Esophagus muscularis mucosa (tissue), 4 donors: ENCODE measurements around the gene NFATC3. TPM values are rescaled to one million over a fixed set of nuclear protein-coding genes. Genes with fewer than 3 reads are reported as not detected.

Source experiments
- DNase-seq: peaks from one replicate; pipeline ENCODE4 v3.0.0-alpha.2; 2017; ENCODE audit errors: extremely low spot score
- H3K27ac ChIP-seq, 4 donors: fragments of 200-600 bp; sonication (generic); replicated peaks in 1 of 4; 1 replicate in 3 of 4; 2 replicates in 1 of 4; pipeline ENCODE4 v1.5.1; 2016 to 2019; ENCODE audit warnings: mild to moderate bottlenecking in 1 of 4
- H3K27me3 ChIP-seq, 4 donors: fragments of 200-600 bp; sonication (generic); one replicate each; pipeline versions ENCODE4 v1.5.1 to v1.6.0; 2016 to 2019
- H3K36me3 ChIP-seq, 4 donors: fragments of 200-600 bp; sonication (generic); one replicate each; pipeline ENCODE4 v1.5.1; 2016 to 2019
- H3K4me1 ChIP-seq, 4 donors: fragments of 200-600 bp; sonication (generic); one replicate each; pipeline ENCODE4 v1.5.1; 2016 to 2019
- H3K4me3 ChIP-seq, 4 donors: fragments of 200-600 bp; sonication (generic); 1 replicate in 2 of 4; 2 replicates in 2 of 4; pipeline ENCODE4 v1.5.1; 2016 to 2019; ENCODE audit warnings: mild to moderate bottlenecking in 4 of 4, moderate library complexity in 1 of 4
- H3K9me3 ChIP-seq, 4 donors: fragments of 200-600 bp; sonication (generic); 1 replicate in 3 of 4; 2 replicates in 1 of 4; pipeline ENCODE4 v1.5.1; 2016 to 2019
- EP300 ChIP-seq: sonication (generic); formaldehyde crosslinking; IDR thresholded peaks from one replicate; pipeline ENCODE4 v1.6.1; 2017; ENCODE audit warnings: antibody characterized with exemption
- POLR2A ChIP-seq: fragments of 450-650 bp; IDR thresholded peaks from one replicate; pipeline ENCODE4 v1.6.1; 2017; ENCODE audit warnings: antibody characterized with exemption, moderate library complexity, mild to moderate bottlenecking, low read depth
- POLR2AphosphoS5 ChIP-seq, 2 donors: sonication (generic); formaldehyde crosslinking; IDR thresholded peaks; one replicate each; pipeline ENCODE4 v1.6.1; 2017; ENCODE audit warnings: antibody characterized with exemption in 2 of 2
- WGBS: methylation state at CpG from one replicate; pipeline ENCODE4 v1.1.5; 2018; 5-methylcytosine and 5-hydroxymethylcytosine counted together
- intact Hi-C: fragments of 100-400 bp; cut with DNase I; formaldehyde crosslinking; loops from one replicate; pipeline ENCODE4 v1.15.1; 2023
- total RNA-seq, 4 donors: library from RNA; depleted of rRNA; stranded (reverse); fragments of >200 nt; gene quantifications; one replicate each; pipeline versions ENCODE4 v1.1.0 to v1.2.1, GENCODE V29; 2016
- TF ChIP-seq, protein P1 (sequence below), 3 experiments: fragments of 200-600 bp in 2 of 3; fragments of 450-650 bp in 1 of 3; sonication (generic) in 2 of 3; IDR thresholded peaks; one replicate each; pipeline ENCODE4 v1.5.1; 2017 to 2019; ENCODE audit warnings: antibody characterized with exemption in 3 of 3, mild to moderate bottlenecking in 2 of 3, moderate library complexity in 1 of 3

Gene NFATC3
- total RNA-seq, 4 donors from 2014 or later: 44.6 to 56.8 (median 50.8) TPM

DNA sequence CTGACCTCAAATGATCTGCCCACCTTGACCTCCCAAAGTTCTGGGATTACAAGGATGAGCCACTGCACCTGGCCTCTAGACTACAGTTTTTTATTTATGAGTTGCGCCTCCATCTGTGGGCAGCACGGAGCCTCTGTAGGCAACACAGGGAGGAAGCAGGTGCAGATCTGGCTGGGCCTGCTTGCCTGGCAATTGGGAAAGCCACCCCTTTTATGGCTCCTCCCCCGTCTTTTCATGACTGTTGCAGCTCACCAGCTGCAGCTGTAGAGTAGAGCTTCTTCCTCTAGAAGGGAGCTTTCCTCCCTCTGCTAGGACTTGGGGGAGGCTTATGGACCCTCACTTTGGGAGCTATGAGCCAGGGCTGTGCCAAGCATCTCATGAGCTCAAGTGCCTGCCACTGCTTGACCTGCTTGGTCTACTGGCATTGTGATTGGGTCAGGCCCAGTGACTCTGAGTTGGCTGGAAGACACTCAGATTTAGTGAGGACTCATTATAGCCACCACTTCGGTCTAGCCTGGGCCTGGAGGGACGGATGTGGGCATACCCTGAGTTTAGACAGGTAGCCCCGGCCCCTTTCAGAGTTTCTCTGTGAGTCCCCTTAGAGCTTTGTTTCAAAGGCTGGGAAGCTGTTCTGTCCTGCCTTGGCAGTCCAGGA lies 172.2 kb downstream of the NFATC3 start:
- DNase-seq: no peak
- Histone ChIP-seq H3K4me1 (peaks cover 14 to 39% (median 16%) of the 10 kb centered on the region in 4 donors), H3K27ac (peak overlapping the region; percentile 61 to 73 (median 68)), H3K36me3 (peaks cover 21 to 80% (median 68%) of the 10 kb centered on the region in 4 donors), H3K27me3 (no peaks in the 10 kb centered on the region), H3K9me3 (no peaks in the 10 kb centered on the region), H3K4me3 (no peak overlapping the region)
- 77% methylated on average over 6 of the region's 6 CpGs for WGBS
- TF ChIP-seq POLR2AphosphoS5 (IDR thresholded peaks at IDR 0.05): no peak
- TF ChIP-seq EP300: no peak
- TF ChIP-seq POLR2A: no peak
- TF ChIP-seq, protein P1, sequence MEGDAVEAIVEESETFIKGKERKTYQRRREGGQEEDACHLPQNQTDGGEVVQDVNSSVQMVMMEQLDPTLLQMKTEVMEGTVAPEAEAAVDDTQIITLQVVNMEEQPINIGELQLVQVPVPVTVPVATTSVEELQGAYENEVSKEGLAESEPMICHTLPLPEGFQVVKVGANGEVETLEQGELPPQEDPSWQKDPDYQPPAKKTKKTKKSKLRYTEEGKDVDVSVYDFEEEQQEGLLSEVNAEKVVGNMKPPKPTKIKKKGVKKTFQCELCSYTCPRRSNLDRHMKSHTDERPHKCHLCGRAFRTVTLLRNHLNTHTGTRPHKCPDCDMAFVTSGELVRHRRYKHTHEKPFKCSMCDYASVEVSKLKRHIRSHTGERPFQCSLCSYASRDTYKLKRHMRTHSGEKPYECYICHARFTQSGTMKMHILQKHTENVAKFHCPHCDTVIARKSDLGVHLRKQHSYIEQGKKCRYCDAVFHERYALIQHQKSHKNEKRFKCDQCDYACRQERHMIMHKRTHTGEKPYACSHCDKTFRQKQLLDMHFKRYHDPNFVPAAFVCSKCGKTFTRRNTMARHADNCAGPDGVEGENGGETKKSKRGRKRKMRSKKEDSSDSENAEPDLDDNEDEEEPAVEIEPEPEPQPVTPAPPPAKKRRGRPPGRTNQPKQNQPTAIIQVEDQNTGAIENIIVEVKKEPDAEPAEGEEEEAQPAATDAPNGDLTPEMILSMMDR (IDR thresholded peaks at IDR 0.05): no peak
- intact Hi-C loops: no loop called here

DNA sequence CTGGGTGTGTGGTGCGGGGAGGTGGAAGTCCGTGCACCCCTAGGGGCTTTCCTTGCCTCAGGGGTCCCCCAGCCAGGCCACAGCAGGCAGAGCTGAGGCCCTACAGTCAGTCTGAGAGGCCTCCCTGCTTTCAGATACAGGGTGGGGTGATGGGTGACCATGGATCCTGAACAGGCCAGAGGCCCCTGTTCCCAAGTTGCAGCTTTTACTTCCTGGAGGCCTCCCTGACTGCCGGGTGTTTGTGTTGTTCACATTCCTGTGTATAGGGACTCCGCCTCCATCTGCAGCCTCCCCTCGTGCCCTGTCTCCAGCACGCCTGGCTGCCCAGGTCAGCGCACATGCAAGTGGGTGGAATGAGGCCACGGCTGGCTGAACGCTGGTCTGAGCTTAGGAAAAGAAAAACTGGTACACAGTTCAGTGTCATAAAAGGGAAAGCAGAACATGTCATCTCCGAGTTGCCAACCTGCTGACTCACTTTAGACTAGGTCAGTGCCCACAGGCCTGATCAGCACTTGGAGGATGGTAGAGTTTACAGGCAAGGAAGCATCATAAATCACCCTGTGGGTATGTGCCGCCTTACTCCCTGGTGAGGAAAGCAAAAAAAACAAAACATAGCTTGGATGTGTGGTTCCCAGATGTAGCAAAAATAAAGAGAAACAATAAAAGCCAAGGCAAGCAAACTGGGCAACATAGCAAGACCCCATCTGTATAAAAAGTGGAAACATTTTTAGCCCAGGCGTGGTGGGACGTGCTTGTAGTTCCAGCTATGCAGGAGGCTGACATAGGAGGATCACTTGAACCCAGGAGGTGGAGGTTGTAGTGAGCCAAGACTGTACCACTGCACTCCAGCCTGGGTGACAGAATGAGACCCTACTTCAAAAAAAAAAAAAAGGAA lies 173.0 kb downstream of the NFATC3 start:
- H3K4me1 ChIP-seq: peaks cover 14 to 31% (median 16%) of the 10 kb centered on the region in 4 donors
- 61% methylated on average over 11 of the region's 13 CpGs for WGBS
- H3K27ac ChIP-seq: peak overlapping the region; percentile 61 to 73 (median 68)
- intact Hi-C loops: no loop called here
- no peak for TF ChIP-seq POLR2A
- TF ChIP-seq POLR2AphosphoS5 (IDR thresholded peaks at IDR 0.05): peak in 1 of 2 donors; percentile 15
- no peaks in the 10 kb centered on the region for H3K27me3 ChIP-seq
- H3K9me3 ChIP-seq: no peaks in the 10 kb centered on the region
- H3K36me3 ChIP-seq: peaks cover 21 to 72% (median 60%) of the 10 kb centered on the region in 4 donors
- H3K4me3 ChIP-seq: no peak overlapping the region
- no peak for DNase-seq

DNA sequence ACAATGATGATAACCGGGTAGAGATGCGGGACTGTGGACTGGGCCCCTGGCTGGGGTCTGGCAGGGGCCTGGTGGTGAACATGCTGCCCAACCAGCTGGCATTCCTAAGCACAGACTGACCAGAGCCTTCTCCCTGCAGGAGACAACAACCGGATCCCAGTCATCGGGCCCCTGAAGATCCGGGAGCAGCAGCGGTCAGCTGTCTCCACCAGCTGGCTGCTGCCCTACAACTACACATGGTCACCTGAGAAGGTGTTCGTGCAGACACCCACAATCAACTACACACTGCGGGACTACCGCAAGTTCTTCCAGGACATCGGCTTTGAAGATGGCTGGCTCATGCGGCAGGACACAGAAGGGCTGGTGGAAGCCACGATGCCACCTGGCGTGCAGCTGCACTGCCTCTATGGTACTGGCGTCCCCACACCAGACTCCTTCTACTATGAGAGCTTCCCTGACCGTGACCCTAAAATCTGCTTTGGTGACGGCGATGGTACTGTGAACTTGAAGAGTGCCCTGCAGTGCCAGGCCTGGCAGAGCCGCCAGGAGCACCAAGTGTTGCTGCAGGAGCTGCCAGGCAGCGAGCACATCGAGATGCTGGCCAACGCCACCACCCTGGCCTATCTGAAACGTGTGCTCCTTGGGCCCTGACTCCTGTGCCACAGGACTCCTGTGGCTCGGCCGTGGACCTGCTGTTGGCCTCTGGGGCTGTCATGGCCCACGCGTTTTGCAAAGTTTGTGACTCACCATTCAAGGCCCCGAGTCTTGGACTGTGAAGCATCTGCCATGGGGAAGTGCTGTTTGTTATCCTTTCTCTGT lies 174.0 kb downstream of the NFATC3 start:
- H3K27ac ChIP-seq: peak overlapping the region in 2 of 4 donors; percentile 68 to 69
- no peak for DNase-seq
- peaks cover 22 to 34% (median 25%) of the 10 kb centered on the region in 4 donors for H3K4me1 ChIP-seq
- H3K27me3 ChIP-seq: no peaks in the 10 kb centered on the region
- no peak overlapping the region for H3K4me3 ChIP-seq
- intact Hi-C loops: no loop called here
- WGBS: 89% methylated on average over 13 of the region's 27 CpGs
- no peak for TF ChIP-seq EP300
- no peak for TF ChIP-seq POLR2A
- TF ChIP-seq, protein P1 (IDR thresholded peaks at IDR 0.05): no peak
- TF ChIP-seq POLR2AphosphoS5 (IDR thresholded peaks at IDR 0.05): no peak
- no peaks in the 10 kb centered on the region for H3K9me3 ChIP-seq
- peaks cover 21 to 62% (median 50%) of the 10 kb centered on the region in 4 donors for H3K36me3 ChIP-seq

DNA sequence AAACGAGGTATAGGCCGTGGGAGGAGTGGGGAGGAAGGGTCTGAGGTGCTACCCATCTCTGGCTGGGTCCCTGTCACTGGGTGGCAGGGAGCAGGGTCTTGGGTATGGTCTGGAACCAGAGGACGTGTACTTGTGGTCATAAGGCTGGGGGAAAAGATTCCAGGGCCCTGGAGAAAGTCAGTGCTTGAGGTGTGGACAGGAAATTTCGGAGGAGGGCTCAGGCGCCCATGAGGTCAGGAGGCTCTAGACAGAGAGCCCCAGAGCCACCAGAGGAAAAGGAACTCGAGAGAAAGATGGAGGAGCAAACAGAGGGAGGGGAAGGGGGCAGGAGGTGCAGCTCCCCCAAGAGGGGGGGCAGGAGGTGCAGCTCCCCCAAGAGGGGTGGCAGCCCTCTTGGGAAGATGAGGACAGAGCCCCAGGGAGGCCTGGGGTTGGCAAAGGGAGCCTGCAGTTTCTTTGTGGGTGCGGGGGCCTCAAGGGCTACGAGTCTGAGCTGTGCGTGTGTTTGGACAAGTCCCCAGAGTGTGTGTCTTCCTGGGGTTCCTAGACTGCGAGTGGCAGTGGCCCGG lies 178.5 kb downstream of the NFATC3 start:
- no peaks in the 10 kb centered on the region for H3K27me3 ChIP-seq
- TF ChIP-seq, protein P1 (IDR thresholded peaks at IDR 0.05): no peak
- TF ChIP-seq POLR2A: no peak
- no peak for TF ChIP-seq EP300
- no peak for TF ChIP-seq POLR2AphosphoS5 (IDR thresholded peaks at IDR 0.05)
- DNase-seq: no peak
- intact Hi-C loops: loop anchor here (5.0 kb wide), 1 partner anchor 49 kb away; the partner anchor contains the start of genes PRMT7 and SLC7A6OS
- peaks cover 34 to 53% (median 44%) of the 10 kb centered on the region in 4 donors for H3K4me1 ChIP-seq
- H3K27ac ChIP-seq: peak overlapping the region; percentile 97 to 99 (median 98)
- peak overlapping the region; percentile 82 to 96 (median 88) for H3K4me3 ChIP-seq
- peaks cover 11 to 40% (median 20%) of the 10 kb centered on the region in 4 donors for H3K36me3 ChIP-seq
- H3K9me3 ChIP-seq: no peaks in the 10 kb centered on the region
- 74% methylated on average over 5 of the region's 11 CpGs for WGBS
